T-helper 2 cell treated with Interferon-gamma antibody and Interleukin-4, amounts not matched to agents 5 μg/mL and 100 μg/mL, for 36 hours (primary cell): ENCODE measurements around the gene PHF21A.

Source experiments
- DNase-seq: peaks from one replicate; pipeline ENCODE4 v3.0.0; 2021; ENCODE audit warnings: low spot score
- H3K27ac Mint-ChIP-seq: one replicate; pipeline ENCODE4 v1.8.0; 2021; ENCODE audit warnings: mild to moderate bottlenecking, mixed read lengths
- H3K27me3 Mint-ChIP-seq: one replicate; pipeline ENCODE4 v1.8.0; 2021; ENCODE audit warnings: low read depth, mixed read lengths
- H3K36me3 Mint-ChIP-seq: one replicate; pipeline ENCODE4 v1.8.0; 2021; ENCODE audit warnings: low read depth, mixed read lengths
- H3K4me1 Mint-ChIP-seq: one replicate; pipeline ENCODE4 v1.8.0; 2021; ENCODE audit warnings: low read depth, mixed read lengths
- H3K4me3 Mint-ChIP-seq: one replicate; pipeline ENCODE4 v1.8.0; 2022; ENCODE audit warnings: mild to moderate bottlenecking, moderate library complexity, mixed read lengths
- H3K9me3 Mint-ChIP-seq: one replicate; pipeline ENCODE4 v1.8.0; 2021; ENCODE audit warnings: mixed read lengths

Gene PHF21A

DNA sequence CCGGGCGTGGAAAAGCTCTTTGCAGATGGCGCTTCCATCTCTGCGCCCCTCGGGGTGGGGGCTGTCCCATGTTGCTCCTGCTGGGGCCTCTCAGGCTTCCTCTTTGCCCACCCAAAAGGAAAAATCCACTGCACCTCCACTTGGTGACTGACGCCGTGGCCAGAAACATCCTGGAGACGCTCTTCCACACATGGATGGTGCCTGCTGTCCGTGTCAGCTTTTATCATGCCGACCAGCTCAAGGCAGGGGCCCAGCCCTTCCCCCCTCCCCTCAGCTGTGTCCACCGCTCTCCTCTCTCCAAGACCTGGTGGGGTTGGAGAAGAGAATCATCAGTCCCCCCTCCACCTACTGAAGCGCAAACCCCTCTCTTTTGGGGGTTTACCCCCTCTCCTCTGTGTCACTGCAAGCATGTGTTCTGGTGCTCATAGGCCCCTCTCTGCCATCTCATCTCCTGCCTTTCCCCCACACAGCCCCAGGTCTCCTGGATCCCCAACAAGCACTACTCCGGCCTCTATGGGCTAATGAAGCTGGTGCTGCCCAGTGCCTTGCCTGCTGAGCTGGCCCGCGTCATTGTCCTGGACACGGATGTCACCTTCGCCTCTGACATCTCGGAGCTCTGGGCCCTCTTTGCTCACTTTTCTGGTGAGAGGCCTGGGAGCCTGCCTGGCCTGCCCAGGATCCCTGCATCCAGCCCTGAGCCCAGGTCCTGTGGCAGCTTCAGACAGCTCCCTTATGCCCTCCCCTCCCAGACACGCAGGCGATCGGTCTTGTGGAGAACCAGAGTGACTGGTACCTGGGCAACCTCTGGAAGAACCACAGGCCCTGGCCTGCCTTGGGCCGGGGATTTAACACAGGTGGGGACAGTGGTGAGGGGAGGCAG, 197.0 kb downstream of the PHF21A start:
- Mint-ChIP-seq H3K4me1 (peaks cover 12% of the 10 kb centered on the region), H3K36me3 (no peaks in the 10 kb centered on the region), H3K27ac (no peak overlapping the region), H3K4me3 (peak overlapping the region; percentile 46), H3K27me3 (peaks cover 27% of the 10 kb centered on the region), H3K9me3 (no peaks in the 10 kb centered on the region)
- no peak for DNase-seq

DNA sequence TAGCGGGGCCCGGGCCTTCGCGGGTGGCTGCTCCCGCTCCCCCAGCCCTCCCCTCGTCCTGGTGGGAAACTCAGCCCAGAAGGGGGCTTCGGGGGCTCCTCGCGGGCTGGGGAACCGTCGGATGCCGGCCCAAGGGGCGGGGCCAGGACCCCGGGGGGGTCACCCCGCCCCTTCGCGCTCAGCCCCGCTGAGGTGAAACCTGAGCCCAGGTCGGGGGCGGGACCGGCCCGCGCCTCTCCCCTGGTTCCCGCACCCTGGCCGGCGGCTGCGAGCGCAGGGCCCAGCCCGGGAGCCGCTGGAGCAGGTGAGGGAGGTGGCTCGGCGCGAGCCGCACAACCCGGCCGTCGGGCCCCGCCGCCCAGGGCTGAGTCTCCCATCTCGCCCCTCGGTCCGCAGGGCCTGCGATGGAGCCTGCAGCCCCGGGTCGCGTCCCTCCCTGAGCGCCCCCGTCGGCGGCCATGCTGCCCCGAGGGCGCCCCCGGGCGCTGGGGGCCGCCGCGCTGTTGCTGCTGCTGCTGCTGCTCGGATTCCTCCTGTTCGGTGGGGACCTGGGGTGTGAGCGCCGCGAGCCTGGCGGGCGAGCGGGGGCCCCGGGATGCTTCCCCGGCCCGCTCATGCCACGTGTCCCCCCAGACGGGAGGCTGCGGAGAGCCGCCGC, 198.7 kb downstream of the PHF21A start, which contains the start of gene LARGE2:
LARGE2 (plus strand) TSS at position 232 of the 658 bp plus-strand sequence; CDS start at position 459, 227 bp downstream.
- DNase-seq: no peak
- Mint-ChIP-seq H3K27ac (peak within 1 kb of the TSS; percentile 45), H3K36me3 (no peaks in the 10 kb centered on the region), H3K9me3 (no peaks in the 10 kb centered on the region), H3K4me1 (peaks cover 21% of the 10 kb centered on the region), H3K27me3 (peaks cover 27% of the 10 kb centered on the region), H3K4me3 (peak within 1 kb of the TSS; percentile 66)

DNA sequence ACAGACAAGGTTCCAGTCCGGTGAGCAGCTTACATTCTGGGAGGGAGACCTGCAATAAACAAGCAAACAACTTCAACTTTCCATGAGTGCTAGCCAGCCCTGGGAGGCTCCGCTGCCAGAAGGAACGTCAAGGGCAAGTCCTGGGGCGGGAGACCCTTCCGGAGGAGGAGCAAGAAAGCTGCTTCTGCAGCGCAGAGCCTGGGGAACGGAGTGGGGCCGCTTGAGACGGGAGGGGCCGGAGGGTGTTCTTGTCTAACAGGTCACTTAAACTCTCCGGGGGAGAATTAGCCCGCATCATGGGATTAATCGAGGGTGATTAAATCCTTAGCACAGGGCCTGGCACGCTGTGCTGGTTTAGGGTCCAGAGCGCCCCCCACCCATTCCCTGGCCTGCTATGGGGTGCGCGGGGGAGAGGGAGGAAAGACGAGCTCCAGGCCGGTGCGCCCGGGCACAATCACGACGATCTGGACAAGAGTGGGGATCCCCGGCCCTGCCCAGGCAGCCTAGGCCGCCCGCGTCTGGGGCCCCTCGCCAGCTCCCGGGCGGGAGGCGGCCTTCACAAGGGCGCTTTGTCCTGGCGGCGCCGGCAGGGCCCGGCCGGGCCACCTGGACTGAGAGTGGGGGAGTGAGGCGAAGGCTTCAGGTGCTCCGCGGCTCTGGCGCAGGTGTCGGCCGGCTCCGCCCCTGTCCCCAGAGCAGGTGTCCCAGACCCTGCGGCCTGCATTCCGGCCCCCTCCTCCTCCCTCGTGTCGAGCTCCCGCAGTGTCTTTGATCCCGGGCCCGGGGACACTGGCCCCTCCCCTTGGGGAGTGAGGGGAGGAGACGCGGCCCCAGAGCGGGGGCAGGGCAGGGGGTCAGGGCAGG, 199.5 kb downstream of the PHF21A start:
- H3K27ac Mint-ChIP-seq: no peak overlapping the region
- peak overlapping the region; percentile 66 for H3K4me3 Mint-ChIP-seq
- H3K36me3 Mint-ChIP-seq: no peaks in the 10 kb centered on the region
- no peak for DNase-seq
- peaks cover 19% of the 10 kb centered on the region for H3K4me1 Mint-ChIP-seq
- peaks cover 27% of the 10 kb centered on the region for H3K27me3 Mint-ChIP-seq
- H3K9me3 Mint-ChIP-seq: no peaks in the 10 kb centered on the region

DNA sequence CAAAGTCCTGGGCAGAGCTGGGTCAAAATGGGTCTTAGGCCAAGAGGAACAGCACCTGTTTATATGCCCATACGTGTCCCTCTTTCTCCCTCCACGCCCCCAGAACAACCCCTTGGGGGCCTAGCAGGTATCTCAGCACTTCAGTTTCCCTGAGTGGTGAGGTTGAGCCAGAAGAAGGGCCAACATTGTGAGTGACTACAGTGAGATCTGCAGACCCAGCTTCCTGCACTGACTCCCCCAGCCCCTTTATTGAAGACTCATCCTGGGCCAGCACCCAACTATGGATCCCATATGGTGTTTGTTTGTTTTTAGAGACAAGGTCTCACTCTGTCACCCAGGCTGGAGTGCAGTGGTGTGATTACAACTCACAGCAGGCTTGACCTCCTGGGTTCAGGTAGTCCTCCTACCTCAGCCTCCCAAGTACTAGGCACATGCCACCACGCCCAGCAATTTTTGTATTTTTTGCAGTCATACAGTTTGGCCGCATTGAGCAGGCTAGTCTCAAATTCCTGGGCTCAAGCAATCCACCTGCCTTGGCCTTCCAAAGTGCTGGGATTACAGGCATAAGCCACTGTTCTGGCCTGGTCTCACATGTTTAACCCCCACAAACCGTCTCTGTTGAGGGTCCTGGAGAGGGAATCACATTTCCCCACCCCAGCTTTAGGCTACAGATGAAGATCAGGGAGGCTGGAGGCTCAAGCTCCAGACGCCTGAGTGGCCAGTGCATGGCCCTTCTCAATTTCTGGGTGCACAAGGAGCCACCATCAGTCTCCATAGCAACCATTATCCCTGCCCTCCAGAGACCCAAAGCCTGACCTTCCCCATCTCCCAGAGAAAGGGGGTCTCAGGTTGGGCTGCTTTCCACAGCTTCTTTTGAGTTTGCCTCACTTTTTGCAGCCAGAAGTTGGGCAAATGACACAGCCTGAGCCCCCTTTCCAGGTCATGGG, 200.4 kb downstream of the PHF21A start:
- no peak for DNase-seq
- Mint-ChIP-seq H3K4me1 (peaks cover 26% of the 10 kb centered on the region), H3K36me3 (peaks cover 6% of the 10 kb centered on the region), H3K9me3 (no peaks in the 10 kb centered on the region), H3K27ac (no peak overlapping the region), H3K4me3 (peak overlapping the region; percentile 66), H3K27me3 (peaks cover 27% of the 10 kb centered on the region)

DNA sequence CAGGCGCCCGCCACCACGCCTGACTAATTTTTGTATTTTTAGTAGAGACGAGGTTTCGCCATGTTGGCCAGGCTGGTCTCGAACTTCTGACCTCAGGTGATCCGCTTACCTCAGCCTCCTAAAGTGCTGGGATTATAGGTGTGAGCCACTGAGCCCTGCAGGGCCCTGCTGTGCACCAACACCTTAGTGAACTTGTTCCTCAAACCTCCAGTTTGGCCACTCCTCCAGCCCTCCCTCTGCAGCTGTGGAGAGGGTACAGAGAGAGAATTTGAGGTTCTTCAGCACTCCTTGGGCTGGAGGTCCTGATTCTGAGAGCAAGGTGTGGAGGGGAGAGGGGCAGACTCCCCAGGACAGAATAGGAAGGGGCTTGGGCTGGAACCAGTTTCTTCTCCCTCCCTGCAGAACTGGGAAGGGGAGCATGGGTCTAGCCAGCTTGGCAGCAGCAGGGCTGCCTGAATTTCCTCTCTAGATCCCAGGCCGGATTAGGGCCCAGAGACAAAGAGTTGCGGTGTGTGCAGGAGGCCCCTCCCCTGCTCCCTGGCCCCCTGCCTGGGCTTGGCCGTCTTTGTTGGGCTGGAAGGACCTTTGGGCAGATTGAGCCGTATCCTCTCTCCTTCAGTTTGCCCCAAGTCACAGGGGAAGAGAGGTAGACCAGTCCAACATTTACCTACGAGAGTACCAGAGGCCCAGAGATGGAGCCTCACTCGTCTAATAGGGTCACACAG, 201.3 kb downstream of the PHF21A start:
- H3K27ac Mint-ChIP-seq: peak overlapping the region; percentile 31

DNA sequence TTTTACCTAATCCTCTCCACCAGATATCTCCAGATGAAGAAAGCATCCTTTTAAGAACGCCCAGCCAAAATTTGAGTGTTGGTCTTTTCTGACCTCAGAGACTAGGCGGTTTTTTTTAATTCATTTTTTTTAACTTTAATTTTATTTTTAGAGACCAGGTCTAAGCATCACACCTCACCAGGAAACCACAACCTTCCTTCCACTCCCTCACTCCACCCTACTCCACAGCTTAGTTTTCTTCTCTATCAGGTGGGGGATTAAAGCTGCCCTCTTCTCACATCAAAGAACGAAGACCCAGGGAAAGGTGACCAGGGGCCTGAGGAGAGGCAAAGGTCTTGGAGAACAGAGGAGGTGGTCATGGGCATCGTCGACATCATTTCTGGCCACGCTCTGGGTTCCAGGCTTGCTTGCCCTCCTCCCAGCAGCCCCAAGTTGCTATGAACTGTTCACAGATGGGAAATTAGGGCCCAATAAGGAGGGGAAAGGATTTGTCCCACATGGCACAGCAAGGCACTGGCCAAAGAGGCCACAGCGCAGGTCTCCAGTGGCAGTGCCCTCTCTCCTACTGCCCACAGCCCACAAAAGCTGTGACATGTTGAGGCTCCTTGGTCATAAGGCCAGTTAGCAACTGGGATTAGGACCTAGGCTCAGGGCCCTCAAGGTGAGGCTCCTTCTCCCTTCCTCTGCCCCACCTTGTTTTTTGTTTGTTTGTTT, 202.1 kb downstream of the PHF21A start:
- Mint-ChIP-seq H3K27ac (peak overlapping the region; percentile 96), H3K27me3 (peaks cover 15% of the 10 kb centered on the region), H3K36me3 (peaks cover 13% of the 10 kb centered on the region), H3K4me1 (peaks cover 26% of the 10 kb centered on the region), H3K9me3 (no peaks in the 10 kb centered on the region), H3K4me3 (peak overlapping the region; percentile 98)
- DNase-seq: no peak

More for the DNA sequence above, 201.3 kb downstream of the PHF21A start:
- H3K27me3 Mint-ChIP-seq: peaks cover 24% of the 10 kb centered on the region
- peaks cover 10% of the 10 kb centered on the region for H3K36me3 Mint-ChIP-seq
- H3K4me1 Mint-ChIP-seq: peaks cover 26% of the 10 kb centered on the region
- H3K4me3 Mint-ChIP-seq: peak overlapping the region; percentile 98
- DNase-seq: no peak
- H3K9me3 Mint-ChIP-seq: no peaks in the 10 kb centered on the region

DNA sequence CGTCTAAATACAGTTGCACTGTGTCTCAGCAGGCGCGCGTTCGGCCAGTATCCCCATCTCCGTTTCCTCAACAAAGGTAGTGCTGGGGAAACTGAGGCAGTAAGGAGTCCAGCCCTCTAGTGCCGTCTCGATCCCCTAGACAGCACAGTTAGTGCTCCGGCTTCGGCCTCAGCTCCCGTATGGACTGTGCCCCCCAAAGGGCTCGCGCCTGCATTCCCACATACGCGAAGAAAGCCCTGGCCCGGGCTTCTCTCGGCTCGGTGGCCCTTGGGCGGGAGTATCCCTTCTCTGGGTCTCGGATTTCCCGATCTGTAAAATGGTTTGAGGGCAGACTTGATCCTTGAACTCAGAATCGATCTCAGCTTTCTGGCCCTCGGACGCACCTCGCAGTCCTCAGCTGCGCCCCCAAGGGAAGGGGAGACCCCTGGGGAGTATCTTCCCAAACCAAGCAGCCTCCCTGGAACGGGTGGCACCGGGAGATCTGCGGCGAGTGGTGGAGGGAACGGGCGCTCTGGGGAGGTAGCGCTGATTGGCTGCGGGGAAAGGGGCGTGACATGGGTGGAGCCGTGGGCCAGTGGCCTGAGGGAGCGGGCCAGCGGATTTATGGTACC, 202.8 kb downstream of the PHF21A start:
- DNase-seq: peak; percentile 71
- peak overlapping the region; percentile 96 for H3K27ac Mint-ChIP-seq
- H3K9me3 Mint-ChIP-seq: no peaks in the 10 kb centered on the region
- H3K4me3 Mint-ChIP-seq: peak overlapping the region; percentile 98
- H3K36me3 Mint-ChIP-seq: peaks cover 15% of the 10 kb centered on the region
- H3K4me1 Mint-ChIP-seq: peaks cover 26% of the 10 kb centered on the region
- H3K27me3 Mint-ChIP-seq: peaks cover 10% of the 10 kb centered on the region

DNA sequence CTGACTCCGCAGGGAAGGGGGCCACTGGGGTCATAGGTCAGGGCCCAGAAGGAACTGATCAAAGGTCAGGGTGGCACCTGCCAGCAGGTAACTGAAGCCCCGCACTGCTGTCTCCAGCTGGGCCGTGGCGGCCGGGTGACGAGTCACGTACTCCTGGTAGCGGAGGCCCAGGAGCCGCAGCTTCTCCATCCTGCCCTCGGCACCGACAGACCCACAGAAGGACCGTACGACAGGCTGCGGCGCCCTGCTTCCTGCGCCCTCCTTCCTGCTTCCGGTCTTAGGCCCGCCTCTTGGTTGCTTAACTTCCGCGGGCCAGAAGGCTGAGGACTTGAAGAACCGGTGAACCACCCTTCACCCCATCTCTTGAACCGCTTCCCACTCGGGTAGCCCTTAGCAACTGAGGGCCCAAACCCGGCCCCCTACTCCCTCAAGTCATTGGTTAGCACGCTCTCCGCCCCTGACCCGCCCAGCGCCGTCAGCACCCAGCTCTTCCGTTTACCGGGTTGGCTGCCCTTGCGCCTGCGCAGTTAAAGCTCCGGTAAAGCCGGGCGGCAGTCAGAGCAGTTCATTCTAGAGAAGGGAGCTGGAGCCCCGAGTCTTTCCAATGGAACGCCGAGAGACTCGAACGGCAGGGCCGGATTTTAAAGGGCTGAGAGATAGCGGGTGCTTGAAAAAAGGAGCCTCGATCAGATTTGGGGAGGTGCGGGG, 203.5 kb downstream of the PHF21A start, which contains the start of gene PEX16:
PEX16 (minus strand) TSS at position 255 of the 708 bp plus-strand sequence; CDS start at position 189, 66 bp downstream.
- peaks cover 15% of the 10 kb centered on the region for H3K36me3 Mint-ChIP-seq
- DNase-seq: peak; percentile 98
- H3K27me3 Mint-ChIP-seq: peaks cover 7% of the 10 kb centered on the region
- H3K27ac Mint-ChIP-seq: peak within 1 kb of the TSS; percentile 96
- peak within 1 kb of the TSS; percentile 98 for H3K4me3 Mint-ChIP-seq
- H3K4me1 Mint-ChIP-seq: peaks cover 26% of the 10 kb centered on the region
- no peaks in the 10 kb centered on the region for H3K9me3 Mint-ChIP-seq

DNA sequence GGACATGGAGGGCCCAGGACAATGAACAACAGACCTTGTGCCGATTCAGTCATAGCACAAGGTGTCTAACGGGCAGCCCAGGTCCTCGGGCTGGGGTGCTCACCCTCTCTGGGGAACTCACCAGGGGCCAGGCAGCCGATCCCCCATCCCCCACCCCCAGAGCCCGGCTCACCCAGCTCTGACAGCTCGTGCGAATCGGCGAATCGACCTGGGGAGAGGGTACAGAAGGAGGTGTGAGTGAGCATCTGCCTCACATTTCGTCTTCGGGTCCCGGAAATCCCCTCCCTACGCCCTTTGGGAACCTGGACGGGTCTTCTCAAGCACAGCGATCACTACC, 204.0 kb downstream of the PHF21A start:
- Mint-ChIP-seq H3K9me3 (no peaks in the 10 kb centered on the region), H3K4me3 (peak overlapping the region; percentile 98), H3K27me3 (peaks cover 7% of the 10 kb centered on the region), H3K36me3 (peaks cover 15% of the 10 kb centered on the region), H3K4me1 (peaks cover 26% of the 10 kb centered on the region), H3K27ac (peak overlapping the region; percentile 96)
- DNase-seq: no peak

DNA sequence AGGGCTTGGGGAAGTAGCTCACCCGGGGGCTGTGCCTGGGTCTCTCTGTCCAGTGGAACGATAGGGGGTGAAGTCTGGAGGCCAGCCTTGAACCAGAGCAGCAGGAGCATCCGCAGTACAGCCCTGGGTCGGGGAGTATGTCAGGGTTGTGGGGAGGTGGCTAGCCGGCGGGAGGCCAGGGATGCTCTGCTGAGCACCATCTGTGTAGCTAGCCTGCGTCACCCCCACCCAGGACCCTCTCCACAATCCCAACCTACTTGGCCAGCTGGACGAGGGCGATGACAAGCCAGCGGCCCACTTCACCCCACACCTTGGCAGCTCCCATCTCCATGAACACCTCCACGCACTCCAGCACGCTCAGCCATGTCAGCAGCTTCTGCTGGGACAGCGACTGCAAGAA, 205.8 kb downstream of the PHF21A start:
- DNase-seq: no peak
- peaks cover 24% of the 10 kb centered on the region for H3K36me3 Mint-ChIP-seq
- no peak overlapping the region for H3K27ac Mint-ChIP-seq

DNA sequence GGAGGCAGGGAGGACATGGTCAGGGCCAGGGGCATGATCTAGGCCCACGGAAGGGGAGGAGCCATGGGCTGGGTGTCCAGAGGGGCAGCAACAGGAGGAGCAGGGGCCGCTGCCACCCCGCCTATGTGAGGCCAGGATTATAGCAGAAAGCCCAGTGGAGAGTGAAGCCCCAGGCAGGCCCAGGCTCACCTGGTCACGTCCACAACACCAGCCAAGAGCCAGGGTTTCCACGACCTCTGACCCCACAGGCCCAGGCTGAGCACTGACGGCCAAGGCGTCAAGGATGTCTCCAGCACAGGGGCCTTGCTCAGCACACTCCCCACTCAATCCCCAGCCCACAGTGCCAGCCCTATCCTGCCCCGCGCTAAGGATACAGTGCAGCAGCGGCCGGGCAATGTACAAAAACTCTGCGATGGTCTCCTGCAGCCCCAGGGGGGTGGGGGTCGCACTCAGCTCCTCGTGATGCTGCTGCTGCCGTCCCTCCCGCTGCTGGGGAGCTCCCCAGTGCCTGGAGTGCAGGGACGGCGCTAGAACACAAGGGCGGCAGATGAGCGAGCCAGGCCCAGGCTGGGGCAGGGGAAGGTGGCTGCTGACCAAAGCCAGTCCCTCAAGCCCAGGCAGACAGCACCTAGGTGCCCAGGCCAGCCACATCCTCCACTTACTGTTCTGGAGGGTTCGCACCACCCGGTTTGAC, 207.2 kb downstream of the PHF21A start:
- Mint-ChIP-seq H3K27me3 (no peaks in the 10 kb centered on the region), H3K9me3 (no peaks in the 10 kb centered on the region), H3K36me3 (peaks cover 24% of the 10 kb centered on the region), H3K4me3 (no peak overlapping the region), H3K4me1 (peaks cover 17% of the 10 kb centered on the region), H3K27ac (no peak overlapping the region)
- no peak for DNase-seq

More for the DNA sequence above, 205.8 kb downstream of the PHF21A start:
- H3K27me3 Mint-ChIP-seq: no peaks in the 10 kb centered on the region
- H3K4me3 Mint-ChIP-seq: peak overlapping the region; percentile 9
- H3K9me3 Mint-ChIP-seq: no peaks in the 10 kb centered on the region
- peaks cover 24% of the 10 kb centered on the region for H3K4me1 Mint-ChIP-seq
